HFF-Myc (cell line): Measurements from ENCODE around the gene CD52.

Experiments
- DNase-seq: peaks from one replicate; pipeline ENCODE4 v3.0.0-alpha.2; 2011; ENCODE audit warnings: low read depth; ENCODE audit errors: extremely low read depth
- H3K4me3 ChIP-seq: replicated peaks from 2 replicates; pipeline ENCODE4 v1.5.1; 2011; ENCODE audit warnings: low read depth, mild to moderate bottlenecking, control low read depth, low read length
- CTCF ChIP-seq: IDR thresholded peaks from 2 replicates; pipeline ENCODE4 v1.5.1; 2012; ENCODE audit warnings: mild to moderate bottlenecking, low read depth, low read length, control low read depth; ENCODE audit errors: missing control alignments

Gene CD52

GRCh38 chr1:26349188-26349876, 31.6 kb downstream of the CD52 start:
- no peak overlapping the region for H3K4me3 ChIP-seq
- TF ChIP-seq CTCF: no peak
- no peak for DNase-seq

- TF ChIP-seq CTCF: no peak
- DNase-seq: no peak
- no peak overlapping the region for H3K4me3 ChIP-seq
Measured at GRCh38 chr1:26349877-26350244, 32.1 kb downstream of the CD52 start.

GRCh38 chr1:26350343-26350700, 32.6 kb downstream of the CD52 start:
- no peak overlapping the region for H3K4me3 ChIP-seq
- DNase-seq: no peak
- TF ChIP-seq CTCF: no peak

GRCh38 chr1:26350701-26351589, 33.2 kb downstream of the CD52 start:
- no peak for DNase-seq
- no peak for TF ChIP-seq CTCF
- H3K4me3 ChIP-seq: no peak overlapping the region

- TF ChIP-seq CTCF: no peak
- no peak overlapping the region for H3K4me3 ChIP-seq
- DNase-seq: no peak
Measured at GRCh38 chr1:26351590-26352337, 34.0 kb downstream of the CD52 start.

GRCh38 chr1:26352338-26352679, 34.6 kb downstream of the CD52 start:
- no peak overlapping the region for H3K4me3 ChIP-seq
- TF ChIP-seq CTCF: no peak
- DNase-seq: no peak
